Gastrocnemius medialis (tissue), 4 donors: ENCODE measurements around the gene UMAD1. TPM values are rescaled to one million over a fixed set of nuclear protein-coding genes. Genes with fewer than 3 reads are reported as not detected.

Experiments
- ATAC-seq, 2 donors: fragments of 150-250 bp; one replicate each; pipeline ENCODE4 v1.9.1; 2016
- DNase-seq, 2 donors: peaks; one replicate each; pipeline ENCODE4 v3.0.0-alpha.2; 2019
- H3K27ac ChIP-seq, 4 donors: fragments of 200-600 bp; sonication (generic); 1 replicate in 1 of 4; 2 replicates in 3 of 4; pipeline ENCODE4 v1.5.1; 2016 to 2018; ENCODE audit warnings: mild to moderate bottlenecking in 2 of 4, moderate library complexity in 1 of 4
- H3K27me3 ChIP-seq, 3 donors: fragments of 200-600 bp; sonication (generic) in 2 of 3; 1 replicate in 1 of 3; 2 replicates in 2 of 3; pipeline versions ENCODE4 v1.5.1 to v1.6.0; 2016 to 2019; ENCODE audit warnings: mild to moderate bottlenecking in 1 of 3, moderate library complexity in 1 of 3
- H3K36me3 ChIP-seq, 2 donors: fragments of 200-600 bp; sonication (generic) in 1 of 2; one replicate each; pipeline ENCODE4 v1.5.1; 2017 to 2018
- H3K4me1 ChIP-seq, 2 donors: fragments of 200-600 bp; sonication (generic) in 1 of 2; one replicate each; pipeline ENCODE4 v1.5.1; 2016 to 2017; ENCODE audit warnings: mild to moderate bottlenecking in 2 of 2
- H3K4me3 ChIP-seq, 4 donors: fragments of 200-600 bp; sonication (generic) in 3 of 4; 1 replicate in 1 of 4; 2 replicates in 3 of 4; pipeline ENCODE4 v1.5.1; 2016 to 2019; ENCODE audit warnings: mild to moderate bottlenecking in 2 of 4
- H3K9me3 ChIP-seq, 3 donors: fragments of 200-600 bp; sonication (generic) in 2 of 3; 1 replicate in 1 of 3; 2 replicates in 2 of 3; pipeline ENCODE4 v1.5.1; 2016 to 2019
- POLR2A ChIP-seq, 2 donors: fragments of 450-650 bp; IDR thresholded peaks; one replicate each; pipeline ENCODE4 v1.6.1; 2017; ENCODE audit warnings: antibody characterized with exemption in 2 of 2, mild to moderate bottlenecking in 2 of 2, moderate library complexity in 2 of 2
- in situ Hi-C, 4 donors: fragments of 200-750 bp; cut with MboI; loops; one replicate each; pipeline versions ENCODE4 v1.15.0 to v1.8.0; 2017; ENCODE audit warnings: low sequenced_read_pairs in 4 of 4
- intact Hi-C: fragments of 100-400 bp; cut with DNase I; formaldehyde crosslinking; loops from one replicate; pipeline ENCODE4 v1.15.1; 2023; ENCODE audit warnings: low total_unique reads
- total RNA-seq, 4 donors: library from RNA; depleted of rRNA; stranded (reverse); fragments of >200 nt; gene quantifications; one replicate each; pipeline versions ENCODE4 v1.1.0 to v1.2.3, GENCODE V29; 2016
- TF ChIP-seq, protein P1 (sequence below), 5 experiments: fragments of 450-650 bp in 3 of 5; fragments of 200-600 bp in 2 of 5; sonication (generic) in 2 of 5; IDR thresholded peaks in 4 of 5; conservative IDR thresholded peaks in 1 of 5; 1 replicate in 4 of 5; 2 replicates in 1 of 5; pipeline ENCODE4 v1.5.1; 2016 to 2019; ENCODE audit warnings: antibody characterized with exemption in 5 of 5, mild to moderate bottlenecking in 3 of 5, moderate library complexity in 3 of 5

UMAD1 gene
- total RNA-seq, 4 donors from 2014 or later: 10.2 to 16.0 (median 11.1) TPM

DNA sequence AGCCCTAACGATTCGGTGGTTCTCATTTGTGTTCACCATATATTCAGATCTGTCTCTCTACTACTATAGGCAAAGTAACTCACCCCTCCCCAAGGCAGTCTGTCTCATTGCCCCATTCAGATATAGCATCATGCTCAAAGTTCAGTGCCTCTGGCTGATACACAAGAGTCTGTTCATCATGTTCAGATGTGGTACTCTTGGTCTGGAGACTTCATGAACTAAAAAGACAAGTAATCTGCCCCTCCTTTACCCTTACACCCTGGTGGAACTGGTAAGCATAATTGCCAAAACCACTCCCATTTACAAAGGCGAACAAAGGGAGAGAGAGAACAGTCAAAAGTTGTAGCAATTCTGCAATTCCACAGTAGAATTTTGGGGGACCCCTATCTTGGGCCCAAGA lies 29.9 kb downstream of the UMAD1 start:
- in situ Hi-C loops: loop anchor here in 1 of 4 donors (25.0 kb wide), 1 partner anchor 542 kb away; no protein-coding TSS in a partner anchor
- H3K27ac ChIP-seq: no peak overlapping the region
- H3K9me3 ChIP-seq: no peaks in the 10 kb centered on the region
- H3K27me3 ChIP-seq: no peaks in the 10 kb centered on the region
- H3K4me1 ChIP-seq: peaks cover 0 to 4% of the 10 kb centered on the region in 2 donors
- H3K36me3 ChIP-seq: no peaks in the 10 kb centered on the region
- TF ChIP-seq, protein P1, sequence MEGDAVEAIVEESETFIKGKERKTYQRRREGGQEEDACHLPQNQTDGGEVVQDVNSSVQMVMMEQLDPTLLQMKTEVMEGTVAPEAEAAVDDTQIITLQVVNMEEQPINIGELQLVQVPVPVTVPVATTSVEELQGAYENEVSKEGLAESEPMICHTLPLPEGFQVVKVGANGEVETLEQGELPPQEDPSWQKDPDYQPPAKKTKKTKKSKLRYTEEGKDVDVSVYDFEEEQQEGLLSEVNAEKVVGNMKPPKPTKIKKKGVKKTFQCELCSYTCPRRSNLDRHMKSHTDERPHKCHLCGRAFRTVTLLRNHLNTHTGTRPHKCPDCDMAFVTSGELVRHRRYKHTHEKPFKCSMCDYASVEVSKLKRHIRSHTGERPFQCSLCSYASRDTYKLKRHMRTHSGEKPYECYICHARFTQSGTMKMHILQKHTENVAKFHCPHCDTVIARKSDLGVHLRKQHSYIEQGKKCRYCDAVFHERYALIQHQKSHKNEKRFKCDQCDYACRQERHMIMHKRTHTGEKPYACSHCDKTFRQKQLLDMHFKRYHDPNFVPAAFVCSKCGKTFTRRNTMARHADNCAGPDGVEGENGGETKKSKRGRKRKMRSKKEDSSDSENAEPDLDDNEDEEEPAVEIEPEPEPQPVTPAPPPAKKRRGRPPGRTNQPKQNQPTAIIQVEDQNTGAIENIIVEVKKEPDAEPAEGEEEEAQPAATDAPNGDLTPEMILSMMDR (IDR thresholded peaks at IDR 0.05 in 4 of 5, conservative IDR thresholded peaks at IDR 0.05 in 1 of 5): no peak
- no peak for TF ChIP-seq POLR2A (IDR thresholded peaks at IDR 0.05)
- no peak overlapping the region for H3K4me3 ChIP-seq
- DNase-seq (no peak), ATAC-seq (no peak)
- intact Hi-C loops: no loop called here

DNA sequence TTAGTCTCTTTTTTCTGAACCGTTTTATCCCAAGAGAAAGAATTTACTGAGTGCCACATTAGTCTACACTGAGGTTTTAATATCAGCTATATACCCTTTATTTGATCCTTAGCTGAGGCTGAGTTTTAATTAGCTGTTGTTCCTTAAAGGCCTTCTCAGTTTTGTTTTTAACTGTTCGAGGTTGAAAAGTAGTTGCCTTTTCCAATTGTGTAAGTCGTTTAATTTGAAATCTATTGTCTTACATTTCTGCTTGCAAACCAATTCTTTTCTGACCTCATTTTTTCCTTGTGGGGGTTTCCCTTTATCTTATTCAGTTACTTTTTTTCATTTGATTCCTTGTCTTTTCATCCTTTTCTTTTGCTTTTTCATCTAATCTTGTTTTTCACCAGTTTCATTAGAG lies 30.8 kb downstream of the UMAD1 start:
- Histone ChIP-seq H3K4me3 (no peak overlapping the region), H3K36me3 (no peaks in the 10 kb centered on the region), H3K9me3 (no peaks in the 10 kb centered on the region), H3K4me1 (peaks cover 0 to 4% of the 10 kb centered on the region in 2 donors), H3K27me3 (no peaks in the 10 kb centered on the region), H3K27ac (no peak overlapping the region)
- in situ Hi-C loops: loop anchor here in 1 of 4 donors (25.0 kb wide), 1 partner anchor 541 kb away; no protein-coding TSS in a partner anchor
- TF ChIP-seq, protein P1 (IDR thresholded peaks at IDR 0.05 in 4 of 5, conservative IDR thresholded peaks at IDR 0.05 in 1 of 5): no peak
- no peak for TF ChIP-seq POLR2A (IDR thresholded peaks at IDR 0.05)
- DNase-seq (no peak), ATAC-seq (no peak)
- intact Hi-C loops: no loop called here

DNA sequence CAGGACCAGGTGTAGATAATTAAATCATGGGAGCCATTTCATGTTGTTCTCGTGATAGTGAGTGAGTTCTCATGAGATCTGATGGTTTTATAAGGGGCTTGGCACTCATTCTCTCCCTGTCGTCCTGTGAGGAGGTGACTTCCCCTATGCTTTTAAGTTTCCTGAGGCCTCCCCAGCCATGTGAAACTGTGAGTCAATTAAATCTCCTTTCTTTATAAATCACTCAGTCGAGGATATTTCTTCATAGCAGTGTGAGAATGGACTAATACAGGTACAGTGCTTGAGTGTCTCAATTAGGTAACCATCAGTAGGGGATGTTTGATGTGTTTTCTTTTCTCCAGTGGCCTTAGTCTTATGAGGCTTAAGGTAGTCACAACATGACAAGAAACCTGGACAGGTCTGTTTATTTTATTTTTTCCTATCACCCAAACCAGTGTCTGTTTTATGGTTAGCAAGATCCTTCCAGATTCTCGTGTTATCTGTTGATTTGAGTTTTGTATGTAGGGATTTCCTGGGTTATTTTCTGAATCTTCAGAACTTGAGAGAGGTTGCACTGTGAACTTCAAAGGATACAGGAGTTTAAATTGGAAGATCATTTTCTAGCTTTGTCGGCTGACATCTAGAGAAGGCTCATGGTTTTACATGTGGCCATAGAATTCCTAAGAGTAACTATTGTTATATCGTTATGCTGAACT lies 32.1 kb downstream of the UMAD1 start:
- intact Hi-C loops: no loop called here
- no peak for DNase-seq
- ATAC-seq: no peak

DNA sequence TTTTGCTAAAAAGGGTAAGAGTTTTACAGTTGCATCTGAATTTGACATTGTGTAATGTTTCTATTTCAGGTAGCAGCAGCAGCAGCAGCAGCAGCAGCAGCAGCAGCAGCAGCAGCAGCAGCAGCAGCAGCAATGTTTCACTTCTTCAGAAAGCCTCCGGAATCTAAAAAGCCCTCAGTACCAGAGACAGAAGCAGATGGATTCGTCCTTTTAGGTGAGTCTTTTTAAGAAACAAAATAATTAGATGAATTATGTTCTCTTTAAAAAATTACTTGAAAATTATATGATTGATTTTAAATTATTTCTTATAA lies 32.6 kb downstream of the UMAD1 start:
- no peaks in the 10 kb centered on the region for H3K36me3 ChIP-seq
- no peaks in the 10 kb centered on the region for H3K27me3 ChIP-seq
- H3K4me3 ChIP-seq: no peak overlapping the region
- ATAC-seq: no peak
- intact Hi-C loops (no loop called here), in situ Hi-C loops (loop anchor here in 1 of 4 donors (25.0 kb wide), 1 partner anchor 539 kb away; no protein-coding TSS in a partner anchor)
- no peak overlapping the region for H3K27ac ChIP-seq
- H3K4me1 ChIP-seq: peaks cover 0 to 4% of the 10 kb centered on the region in 2 donors
- DNase-seq: no peak
- TF ChIP-seq POLR2A (IDR thresholded peaks at IDR 0.05): no peak
- TF ChIP-seq, protein P1 (IDR thresholded peaks at IDR 0.05 in 4 of 5, conservative IDR thresholded peaks at IDR 0.05 in 1 of 5): no peak
- H3K9me3 ChIP-seq: no peaks in the 10 kb centered on the region

More for the DNA sequence above, 32.1 kb downstream of the UMAD1 start:
- TF ChIP-seq, protein P1 (IDR thresholded peaks at IDR 0.05 in 4 of 5, conservative IDR thresholded peaks at IDR 0.05 in 1 of 5): no peak
- TF ChIP-seq POLR2A (IDR thresholded peaks at IDR 0.05): no peak
- Histone ChIP-seq H3K4me3 (no peak overlapping the region), H3K27me3 (no peaks in the 10 kb centered on the region), H3K4me1 (peaks cover 0 to 4% of the 10 kb centered on the region in 2 donors), H3K36me3 (no peaks in the 10 kb centered on the region), H3K9me3 (no peaks in the 10 kb centered on the region), H3K27ac (no peak overlapping the region)
- in situ Hi-C loops: loop anchor here in 1 of 4 donors (25.0 kb wide), 1 partner anchor 540 kb away; no protein-coding TSS in a partner anchor
